ENCODE results near the gene MSH6. TPM values are rescaled to one million over a fixed set of nuclear protein-coding genes. Genes with fewer than 3 reads are reported as not detected.
A peak's percentile ranks its signal among the peaks of the same experiment; 100 is the strongest.

MSH6 gene
- total and polyA plus RNA-seq, 9 of the 15 experiments (the other 6 are each of a cell fraction or from before 2014, with no cell fraction given), result 15.3 to 147 (median 80.5) TPM

DNA sequence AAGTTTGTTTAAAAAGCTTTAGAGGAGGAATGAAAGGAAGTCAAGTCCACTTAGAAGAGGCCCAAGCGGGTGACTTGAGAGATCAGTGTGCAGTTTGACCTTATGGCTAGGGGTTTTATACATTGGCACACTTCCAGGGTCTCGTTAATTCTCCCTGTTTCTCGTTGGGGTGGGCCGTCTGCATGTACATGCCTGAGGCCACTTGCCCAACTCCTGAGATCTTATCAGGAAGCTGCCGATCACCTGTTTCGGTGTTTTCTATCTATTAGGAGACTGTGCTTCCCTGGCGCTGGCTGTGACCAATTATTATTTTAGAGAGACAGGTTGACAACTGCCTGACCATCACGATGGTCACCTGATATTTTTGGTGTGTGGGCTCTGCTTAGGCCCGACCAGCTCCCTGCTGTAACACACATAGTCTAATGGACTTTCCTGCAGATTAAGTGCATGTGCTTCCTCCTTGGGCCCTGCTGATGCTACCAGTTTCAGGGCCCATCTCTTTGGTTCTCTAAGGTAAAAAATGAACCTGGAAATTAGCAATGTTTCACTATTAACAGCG is 31.0 kb upstream of the MSH6 start:
- H4K20me1 ChIP-seq (replicated peaks; ENCODE audit: control insufficient read depth, insufficient read depth, low read length), result no peaks in the 10 kb centered on the region
- DNase-seq (ENCODE audit: extremely low read depth in 1 of 4, low spot score in 3 of 4), result no peak
- no peak for ATAC-seq
- no peak overlapping the region for H2AFZ ChIP-seq (ENCODE audit: low read depth, low read length)
- TF ChIP-seq, protein P1, sequence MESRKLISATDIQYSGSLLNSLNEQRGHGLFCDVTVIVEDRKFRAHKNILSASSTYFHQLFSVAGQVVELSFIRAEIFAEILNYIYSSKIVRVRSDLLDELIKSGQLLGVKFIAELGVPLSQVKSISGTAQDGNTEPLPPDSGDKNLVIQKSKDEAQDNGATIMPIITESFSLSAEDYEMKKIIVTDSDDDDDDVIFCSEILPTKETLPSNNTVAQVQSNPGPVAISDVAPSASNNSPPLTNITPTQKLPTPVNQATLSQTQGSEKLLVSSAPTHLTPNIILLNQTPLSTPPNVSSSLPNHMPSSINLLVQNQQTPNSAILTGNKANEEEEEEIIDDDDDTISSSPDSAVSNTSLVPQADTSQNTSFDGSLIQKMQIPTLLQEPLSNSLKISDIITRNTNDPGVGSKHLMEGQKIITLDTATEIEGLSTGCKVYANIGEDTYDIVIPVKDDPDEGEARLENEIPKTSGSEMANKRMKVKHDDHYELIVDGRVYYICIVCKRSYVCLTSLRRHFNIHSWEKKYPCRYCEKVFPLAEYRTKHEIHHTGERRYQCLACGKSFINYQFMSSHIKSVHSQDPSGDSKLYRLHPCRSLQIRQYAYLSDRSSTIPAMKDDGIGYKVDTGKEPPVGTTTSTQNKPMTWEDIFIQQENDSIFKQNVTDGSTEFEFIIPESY (CRISPR knock-in tag; IDR thresholded peaks at IDR 0.05), result no peak
- TF ChIP-seq, protein P2, sequence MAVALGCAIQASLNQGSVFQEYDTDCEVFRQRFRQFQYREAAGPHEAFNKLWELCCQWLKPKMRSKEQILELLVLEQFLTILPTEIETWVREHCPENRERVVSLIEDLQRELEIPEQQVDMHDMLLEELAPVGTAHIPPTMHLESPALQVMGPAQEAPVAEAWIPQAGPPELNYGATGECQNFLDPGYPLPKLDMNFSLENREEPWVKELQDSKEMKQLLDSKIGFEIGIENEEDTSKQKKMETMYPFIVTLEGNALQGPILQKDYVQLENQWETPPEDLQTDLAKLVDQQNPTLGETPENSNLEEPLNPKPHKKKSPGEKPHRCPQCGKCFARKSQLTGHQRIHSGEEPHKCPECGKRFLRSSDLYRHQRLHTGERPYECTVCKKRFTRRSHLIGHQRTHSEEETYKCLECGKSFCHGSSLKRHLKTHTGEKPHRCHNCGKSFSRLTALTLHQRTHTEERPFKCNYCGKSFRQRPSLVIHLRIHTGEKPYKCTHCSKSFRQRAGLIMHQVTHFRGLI (CRISPR knock-in tag; IDR thresholded peaks at IDR 0.05), result no peak
- peak; percentile 16; the same call in 1 of the 2 replicates for TF ChIP-seq NFIC (IDR thresholded peaks at IDR 0.05)
- TF ChIP-seq, protein P3, sequence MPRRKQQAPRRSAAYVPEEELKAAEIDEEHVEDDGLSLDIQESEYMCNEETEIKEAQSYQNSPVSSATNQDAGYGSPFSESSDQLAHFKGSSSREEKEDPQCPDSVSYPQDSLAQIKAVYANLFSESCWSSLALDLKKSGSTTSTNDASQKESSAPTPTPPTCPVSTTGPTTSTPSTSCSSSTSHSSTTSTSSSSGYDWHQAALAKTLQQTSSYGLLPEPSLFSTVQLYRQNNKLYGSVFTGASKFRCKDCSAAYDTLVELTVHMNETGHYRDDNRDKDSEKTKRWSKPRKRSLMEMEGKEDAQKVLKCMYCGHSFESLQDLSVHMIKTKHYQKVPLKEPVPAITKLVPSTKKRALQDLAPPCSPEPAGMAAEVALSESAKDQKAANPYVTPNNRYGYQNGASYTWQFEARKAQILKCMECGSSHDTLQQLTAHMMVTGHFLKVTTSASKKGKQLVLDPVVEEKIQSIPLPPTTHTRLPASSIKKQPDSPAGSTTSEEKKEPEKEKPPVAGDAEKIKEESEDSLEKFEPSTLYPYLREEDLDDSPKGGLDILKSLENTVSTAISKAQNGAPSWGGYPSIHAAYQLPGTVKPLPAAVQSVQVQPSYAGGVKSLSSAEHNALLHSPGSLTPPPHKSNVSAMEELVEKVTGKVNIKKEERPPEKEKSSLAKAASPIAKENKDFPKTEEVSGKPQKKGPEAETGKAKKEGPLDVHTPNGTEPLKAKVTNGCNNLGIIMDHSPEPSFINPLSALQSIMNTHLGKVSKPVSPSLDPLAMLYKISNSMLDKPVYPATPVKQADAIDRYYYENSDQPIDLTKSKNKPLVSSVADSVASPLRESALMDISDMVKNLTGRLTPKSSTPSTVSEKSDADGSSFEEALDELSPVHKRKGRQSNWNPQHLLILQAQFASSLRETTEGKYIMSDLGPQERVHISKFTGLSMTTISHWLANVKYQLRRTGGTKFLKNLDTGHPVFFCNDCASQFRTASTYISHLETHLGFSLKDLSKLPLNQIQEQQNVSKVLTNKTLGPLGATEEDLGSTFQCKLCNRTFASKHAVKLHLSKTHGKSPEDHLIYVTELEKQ (CRISPR knock-in tag; IDR thresholded peaks at IDR 0.05), result no peak
- TF ChIP-seq BRD4 (IDR thresholded peaks at IDR 0.05), result no peak
- TF ChIP-seq SMAD3 (CRISPR knock-in tag; conservative IDR thresholded peaks at IDR 0.05), result no peak
- no peak for TF ChIP-seq KLF13 (tag; IDR thresholded peaks at IDR 0.05; ENCODE audit: borderline replicate concordance, low read depth)
- no peaks in the 10 kb centered on the region for H3K9me1 ChIP-seq (ENCODE audit: control insufficient read depth, insufficient read depth, low read length)
- H3K79me2 ChIP-seq (ENCODE audit: control insufficient read depth, insufficient read depth, low read length), result no peaks in the 10 kb centered on the region
- CTCF ChIA-PET (ENCODE audit: low intra/inter-chr PET ratio), result no interaction called here
- no peaks in the 10 kb centered on the region for H3K36me3 ChIP-seq (ENCODE audit: control insufficient read depth, insufficient read depth, low read length)
- H3K4me3 ChIP-seq, result no peak overlapping the region
- H3K27me3 ChIP-seq (ENCODE audit: control insufficient read depth in 2 of 2, insufficient read depth in 2 of 2, low read length in 2 of 2), result peaks cover 2 to 9% of the 10 kb centered on the region in 2 experiments; a peak in 2 of 5 replicates
- H3K27ac ChIP-seq (ENCODE audit: extremely low read depth, low read depth, low read length), result no peak overlapping the region
- 11% methylated on average over 10 of the region's 10 CpGs for WGBS (ENCODE audit: insufficient coverage, low coverage, missing lambda C conversion rate)
- BruUV-seq (replicated peaks), result no TSS peak
- no peak overlapping the region for H3K9ac ChIP-seq (ENCODE audit: insufficient read depth in 1 of 2, low read depth in 2 of 2, low read length in 2 of 2)
- no peaks in the 10 kb centered on the region for H3K4me1 ChIP-seq (replicated peaks in 1 of 2; ENCODE audit: control insufficient read depth in 2 of 2, insufficient read depth in 2 of 2, low read length in 2 of 2)
- H3K4me2 ChIP-seq (ENCODE audit: insufficient read depth, low read length), result no peak overlapping the region
- POLR2A ChIA-PET, result no interaction called here
- in situ Hi-C loops (cut with MboI) (no loop called here), intact Hi-C loops (cut with micrococcal nuclease) (no loop called here)
- no peak for FAIRE-seq
- H3K9me3 ChIP-seq (replicated peaks; ENCODE audit: control insufficient read depth, insufficient read depth, low read depth, low read length), result no peaks in the 10 kb centered on the region
